IPS DF 6.9 (cell line): ENCODE results near the gene MCC.

Experiments
- DNase-seq: peaks from one replicate; pipeline ENCODE4 v3.0.0-alpha.2; 2013; ENCODE audit warnings: low read depth, low spot score
- H3K27ac ChIP-seq: one replicate; pipeline ENCODE4 v1.5.1; 2013; ENCODE audit warnings: low read length, control low read depth
- H3K27me3 ChIP-seq: 2 replicates; pipeline ENCODE4 v1.6.1; 2013; ENCODE audit warnings: mild to moderate bottlenecking, low read length; ENCODE audit not compliant: control insufficient read depth, insufficient read depth
- H3K36me3 ChIP-seq: 2 replicates; pipeline ENCODE4 v1.6.1; 2013; ENCODE audit warnings: low read length; ENCODE audit not compliant: control insufficient read depth, insufficient read depth
- H3K4me1 ChIP-seq: 2 replicates; pipeline ENCODE4 v1.6.1; 2013; ENCODE audit warnings: low read length; ENCODE audit not compliant: control insufficient read depth, insufficient read depth
- H3K4me3 ChIP-seq: 2 replicates; pipeline ENCODE4 v1.5.1; 2013; ENCODE audit warnings: mild to moderate bottlenecking, low read length
- H3K9me3 ChIP-seq: 2 replicates; pipeline ENCODE4 v1.6.1; 2013; ENCODE audit warnings: low read length, inconsistent platforms; ENCODE audit not compliant: control insufficient read depth, insufficient read depth
- WGBS: extraction: QIAGEN DNeasy Blood & Tissue Kit; methylation state at CpG from one replicate; pipeline ENCODE4 v1.1.7; 2013; ENCODE audit warnings: mixed read lengths, missing lambda C conversion rate; ENCODE audit not compliant: insufficient read length, insufficient coverage; 5-methylcytosine and 5-hydroxymethylcytosine counted together

Gene MCC

GRCh38 chr5:113376640-113377039, 111.6 kb downstream of the MCC start:
- H3K36me3 ChIP-seq = no peaks in the 10 kb centered on the region
- no CpG with 5 or more reads among the region's 3 CpGs for WGBS
- DNase-seq = no peak

GRCh38 chr5:113375480-113376060, 112.7 kb downstream of the MCC start:
- H3K9me3 ChIP-seq = peaks cover 1% of the 10 kb centered on the region; the same call in 1 of the 2 replicates
- H3K36me3 ChIP-seq = no peaks in the 10 kb centered on the region
- no CpG with 5 or more reads among the region's 3 CpGs for WGBS
- no peak overlapping the region for H3K27ac ChIP-seq
- H3K4me3 ChIP-seq = no peak overlapping the region
- DNase-seq = no peak
- H3K27me3 ChIP-seq = no peaks in the 10 kb centered on the region
- no peaks in the 10 kb centered on the region for H3K4me1 ChIP-seq

More at GRCh38 chr5:113376640-113377039, 111.6 kb downstream of the MCC start:
- Histone ChIP-seq H3K27me3 (no peaks in the 10 kb centered on the region), H3K4me1 (no peaks in the 10 kb centered on the region), H3K4me3 (no peak overlapping the region), H3K9me3 (peaks cover 1% of the 10 kb centered on the region; the same call in 1 of the 2 replicates), H3K27ac (no peak overlapping the region)

GRCh38 chr5:113373426-113373825, 114.8 kb downstream of the MCC start:
- Histone ChIP-seq H3K9me3 (peaks cover 1% of the 10 kb centered on the region; the same call in 1 of the 2 replicates), H3K4me1 (no peaks in the 10 kb centered on the region), H3K36me3 (no peaks in the 10 kb centered on the region), H3K27me3 (no peaks in the 10 kb centered on the region), H3K27ac (no peak overlapping the region), H3K4me3 (no peak overlapping the region)
- no CpG with 5 or more reads among the region's 3 CpGs for WGBS
- DNase-seq = no peak

GRCh38 chr5:113371721-113372196, 116.5 kb downstream of the MCC start:
- no CpG with 5 or more reads among the region's 2 CpGs for WGBS
- no peaks in the 10 kb centered on the region for H3K27me3 ChIP-seq
- DNase-seq = no peak
- H3K27ac ChIP-seq = no peak overlapping the region
- no peaks in the 10 kb centered on the region for H3K36me3 ChIP-seq
- H3K4me1 ChIP-seq = no peaks in the 10 kb centered on the region
- peaks cover 1% of the 10 kb centered on the region; the same call in 1 of the 2 replicates for H3K9me3 ChIP-seq
- no peak overlapping the region for H3K4me3 ChIP-seq

GRCh38 chr5:113367586-113367985, 120.7 kb downstream of the MCC start:
- no peak overlapping the region for H3K4me3 ChIP-seq
- DNase-seq = no peak
- H3K36me3 ChIP-seq = no peaks in the 10 kb centered on the region
- no peaks in the 10 kb centered on the region for H3K4me1 ChIP-seq
- H3K27me3 ChIP-seq = no peaks in the 10 kb centered on the region
- no CpG with 5 or more reads among the region's 1 CpG for WGBS
- no peak overlapping the region for H3K27ac ChIP-seq
- H3K9me3 ChIP-seq = no peaks in the 10 kb centered on the region

GRCh38 chr5:113364466-113364865, 123.8 kb downstream of the MCC start:
- no peaks in the 10 kb centered on the region for H3K9me3 ChIP-seq
- no peaks in the 10 kb centered on the region for H3K36me3 ChIP-seq
- no peak overlapping the region for H3K4me3 ChIP-seq
- H3K27me3 ChIP-seq = no peaks in the 10 kb centered on the region
- H3K4me1 ChIP-seq = no peaks in the 10 kb centered on the region
- no peak overlapping the region for H3K27ac ChIP-seq
- DNase-seq = no peak
- WGBS = no CpG with 5 or more reads among the region's 1 CpG

- no CpG with 5 or more reads among the region's 1 CpG for WGBS
Observed at GRCh38 chr5:113361701-113362100, 126.6 kb downstream of the MCC start.

GRCh38 chr5:113359419-113359818, 128.8 kb downstream of the MCC start:
- no peaks in the 10 kb centered on the region for H3K36me3 ChIP-seq
- H3K27me3 ChIP-seq = no peaks in the 10 kb centered on the region
- H3K27ac ChIP-seq = no peak overlapping the region
- no peaks in the 10 kb centered on the region for H3K4me1 ChIP-seq
- DNase-seq = no peak
- no peaks in the 10 kb centered on the region for H3K9me3 ChIP-seq
- no peak overlapping the region for H3K4me3 ChIP-seq

More at GRCh38 chr5:113361701-113362100, 126.6 kb downstream of the MCC start:
- Histone ChIP-seq H3K27me3 (no peaks in the 10 kb centered on the region), H3K27ac (no peak overlapping the region), H3K36me3 (no peaks in the 10 kb centered on the region), H3K4me1 (no peaks in the 10 kb centered on the region), H3K4me3 (no peak overlapping the region), H3K9me3 (no peaks in the 10 kb centered on the region)
- no peak for DNase-seq

- no peak overlapping the region for H3K4me3 ChIP-seq
- no peak overlapping the region for H3K27ac ChIP-seq
- no peak for DNase-seq
- no peaks in the 10 kb centered on the region for H3K9me3 ChIP-seq
- H3K4me1 ChIP-seq = no peaks in the 10 kb centered on the region
- H3K27me3 ChIP-seq = no peaks in the 10 kb centered on the region
- WGBS = no CpG with 5 or more reads among the region's 3 CpGs
- no peaks in the 10 kb centered on the region for H3K36me3 ChIP-seq
Observed at GRCh38 chr5:113358696-113359095, 129.6 kb downstream of the MCC start.

- no peaks in the 10 kb centered on the region for H3K36me3 ChIP-seq
- no peak for DNase-seq
- H3K27ac ChIP-seq = no peak overlapping the region
- no peaks in the 10 kb centered on the region for H3K27me3 ChIP-seq
- no peaks in the 10 kb centered on the region for H3K9me3 ChIP-seq
- H3K4me3 ChIP-seq = no peak overlapping the region
- WGBS = no CpG with 5 or more reads among the region's 3 CpGs
- H3K4me1 ChIP-seq = no peaks in the 10 kb centered on the region
Observed at GRCh38 chr5:113357696-113358476, 130.4 kb downstream of the MCC start.
